Activated CD4-positive, alpha-beta T cell treated with anti-CD3 and anti-CD28 coated beads, Interleukin-2, amount 50 U/mL, for 16 hours (primary cell): Measurements from ENCODE around the gene MRAP.
"Not testable (repeated sequence)": the region's sequence is repeated elsewhere in the genome, so short reads cannot be mapped to it uniquely, and the experiment has no call there.

ENCODE experiments used
- DNase-seq: peaks from one replicate; pipeline ENCODE4 v3.0.0-alpha.2; 2020

MRAP gene

DNA sequence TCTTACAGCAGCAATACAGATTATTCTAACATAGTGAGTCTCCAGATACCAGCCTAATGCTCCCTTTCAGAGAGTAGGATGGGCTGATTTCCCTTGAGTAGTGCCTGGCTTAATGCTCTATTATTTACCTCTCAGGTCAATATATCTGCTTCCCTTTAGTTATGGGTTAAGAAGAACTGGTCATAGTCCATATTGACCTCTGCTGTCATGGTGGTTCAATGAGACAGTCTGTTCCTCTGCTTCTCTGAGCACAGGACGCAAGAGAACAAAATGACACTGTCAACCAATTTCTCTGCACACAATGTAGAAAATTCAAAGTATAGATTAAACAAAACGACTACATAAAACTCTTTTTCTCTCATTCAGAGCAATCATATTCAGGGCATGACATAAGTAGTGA, 2.9 kb downstream of the MRAP start:
- no peak for DNase-seq

DNA sequence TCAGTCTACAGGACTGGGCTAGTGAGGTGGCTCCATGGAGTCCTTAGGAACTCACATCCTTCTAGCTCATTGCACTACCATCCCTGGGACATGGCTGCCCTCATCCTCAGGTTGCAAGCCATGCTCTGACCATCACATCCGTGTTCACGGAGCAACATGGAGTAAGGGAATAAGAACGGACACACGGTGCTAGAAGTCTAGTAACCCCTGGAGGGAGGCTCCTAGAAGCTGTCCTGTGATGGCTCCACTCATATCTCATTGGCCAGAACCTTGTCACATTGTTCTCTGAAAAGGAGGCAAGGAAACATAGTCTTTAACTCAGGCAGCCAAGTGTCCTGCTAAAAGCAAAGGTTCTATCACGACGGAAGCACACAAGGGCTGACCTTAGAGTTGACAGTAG, 3.9 kb downstream of the MRAP start:
- no peak for DNase-seq

DNA sequence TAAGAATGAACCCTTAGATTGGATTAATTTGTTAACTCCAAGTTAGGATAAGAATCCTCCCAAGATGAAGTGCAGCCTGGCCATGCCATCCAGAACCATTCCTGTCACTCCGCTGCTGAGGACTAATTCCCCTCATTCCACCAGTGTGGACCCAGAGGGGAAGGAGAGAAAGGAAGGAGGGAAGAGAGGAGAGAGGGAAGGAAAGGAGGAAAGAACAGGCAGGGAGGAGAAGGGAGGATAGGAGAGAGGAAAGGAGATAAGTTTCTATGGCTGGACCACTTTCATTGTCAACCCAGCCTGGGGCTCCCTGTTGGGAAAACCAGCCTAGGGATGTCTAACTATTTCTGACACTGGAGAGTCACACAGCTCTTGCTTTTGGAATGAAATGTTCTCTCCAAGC, 4.7 kb downstream of the MRAP start:
- DNase-seq: no peak

DNA sequence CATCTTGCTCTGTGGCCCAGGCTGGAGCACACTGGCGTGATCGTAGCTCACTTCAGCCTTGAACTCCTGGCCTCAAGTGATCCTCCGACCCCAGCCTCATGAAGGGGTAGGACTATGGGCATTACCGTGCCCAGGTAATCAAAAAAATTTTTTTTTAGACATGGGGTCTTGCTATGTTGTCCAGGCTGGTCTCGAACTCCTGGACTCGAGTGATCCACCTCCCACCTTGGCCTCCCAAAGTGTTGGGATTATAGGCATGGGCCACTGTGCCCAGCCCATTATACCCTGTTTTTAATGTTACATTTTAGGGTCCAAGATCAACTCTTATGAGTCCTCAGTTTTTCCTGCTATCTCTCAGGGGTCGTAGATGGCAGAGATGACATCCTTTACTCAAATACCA, 6.3 kb downstream of the MRAP start:
- no peak for DNase-seq

DNA sequence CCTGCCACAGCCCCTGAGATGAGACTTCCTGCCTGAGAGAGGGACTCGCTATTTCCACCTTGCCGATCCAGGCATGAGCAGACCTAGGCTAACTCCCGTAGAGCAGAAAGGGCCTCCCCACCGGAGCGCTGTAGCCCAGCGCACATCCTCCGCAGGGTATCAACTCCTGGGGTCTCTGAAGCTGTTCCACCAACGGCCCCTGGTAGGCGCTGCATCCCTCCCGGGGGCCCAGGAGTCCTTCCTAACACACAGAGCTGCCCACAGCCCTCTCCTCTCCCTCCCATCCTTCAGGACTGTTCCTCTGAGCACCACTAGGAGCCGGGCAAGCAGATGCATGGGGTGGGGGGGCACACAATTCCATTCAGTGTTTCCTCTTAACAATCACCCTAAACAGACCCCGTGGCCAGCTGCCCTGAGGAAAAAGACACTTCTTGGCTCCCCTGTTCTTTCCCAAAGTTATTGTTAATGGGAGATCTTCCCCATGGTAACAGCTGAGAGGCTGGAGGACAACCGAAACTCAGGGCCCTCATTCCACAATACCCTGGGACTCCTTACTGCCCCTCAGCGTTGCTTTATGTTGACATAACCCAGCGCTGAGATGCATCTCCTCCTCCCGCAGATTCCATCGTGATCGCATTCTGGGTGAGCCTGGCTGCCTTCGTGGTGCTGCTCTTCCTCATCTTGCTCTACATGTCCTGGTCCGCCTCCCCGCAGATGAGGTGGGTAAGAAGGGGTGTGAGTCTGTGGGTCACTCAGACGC, 7.5 kb downstream of the MRAP start:
- no peak for DNase-seq

DNA sequence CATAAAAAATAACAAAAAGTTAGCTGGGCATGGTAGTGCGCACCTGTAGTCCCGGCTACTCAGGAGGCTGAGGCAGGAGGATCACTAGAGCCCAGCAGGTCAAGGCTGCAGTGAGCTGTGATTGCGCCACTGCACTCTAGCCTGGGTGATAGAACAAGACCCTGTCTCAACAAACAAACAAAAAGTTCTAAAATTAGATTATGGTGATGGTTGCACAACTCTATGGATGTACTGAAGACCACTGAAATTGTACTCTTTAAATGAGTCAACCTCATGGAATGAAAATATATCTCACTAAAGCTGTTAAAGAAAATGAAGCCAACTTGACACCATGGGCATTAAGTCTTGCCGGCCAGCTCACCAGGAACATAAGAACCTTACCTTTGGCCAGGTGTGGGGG, 9.1 kb downstream of the MRAP start:
- DNase-seq: no peak

DNA sequence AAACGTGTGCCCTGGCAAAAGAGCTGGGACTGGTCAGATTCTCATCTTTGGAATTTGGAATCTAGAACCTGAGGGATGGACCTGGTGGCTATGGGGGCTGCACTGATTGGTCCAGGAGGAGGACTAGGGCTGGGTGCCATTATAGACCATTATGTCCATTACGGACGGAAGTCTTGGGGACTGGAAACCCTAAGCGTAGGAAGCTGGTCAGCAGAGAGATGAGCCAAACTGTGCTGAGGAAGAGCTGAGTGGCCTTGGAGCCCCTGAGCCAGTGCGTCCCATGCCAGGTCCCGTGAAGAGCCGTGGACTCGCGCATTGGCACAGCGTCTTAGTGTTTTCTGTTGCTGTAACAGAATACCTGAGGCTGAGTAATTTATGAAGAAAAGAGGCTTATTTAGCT, 10.0 kb downstream of the MRAP start:
- DNase-seq: no peak

DNA sequence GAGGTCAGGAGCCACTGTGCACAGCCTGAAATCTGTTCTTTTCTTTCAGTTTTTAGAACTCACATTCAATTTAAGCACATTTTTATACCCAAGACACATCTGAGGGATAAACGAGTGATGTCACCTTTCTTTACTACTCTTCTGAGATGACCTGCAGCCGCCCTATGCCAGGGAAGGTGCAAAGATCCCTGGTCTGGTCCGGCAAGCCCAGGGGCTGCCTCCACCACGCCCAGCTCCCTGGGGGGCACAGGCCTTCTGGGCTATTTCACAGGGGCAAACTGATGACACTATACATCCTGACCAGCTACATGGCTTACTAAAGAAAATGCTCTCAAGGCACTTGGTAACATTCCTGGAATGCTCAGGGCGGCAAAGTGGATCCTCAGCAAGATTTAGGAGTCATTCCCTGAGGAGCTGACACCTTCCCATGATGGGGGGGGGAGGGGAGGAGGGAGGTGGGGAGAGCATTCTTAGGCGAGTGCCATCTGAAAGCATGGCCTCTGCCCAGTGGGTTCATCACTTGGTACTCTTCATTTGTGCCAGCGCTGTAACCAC, 11.3 kb downstream of the MRAP start:
- DNase-seq: no peak

DNA sequence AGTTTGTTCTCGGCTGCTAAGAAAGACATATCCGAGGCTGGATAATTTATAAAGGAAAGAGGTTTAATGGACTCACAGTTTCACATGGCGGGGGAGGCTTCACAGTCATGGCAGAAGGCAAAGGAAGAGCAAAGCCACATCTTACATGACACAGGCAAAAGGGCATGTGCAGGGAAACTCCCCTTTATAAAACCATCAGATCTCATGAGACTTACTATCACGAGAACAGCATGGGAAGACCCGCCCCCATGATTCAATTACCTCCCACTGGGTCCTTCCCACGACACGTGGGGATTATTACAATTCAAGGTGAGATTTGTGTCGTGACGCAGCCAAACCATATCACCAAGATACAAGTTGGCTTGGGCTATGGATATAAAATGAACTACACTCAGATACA, 12.3 kb downstream of the MRAP start:
- not testable (repeated sequence) for DNase-seq

DNA sequence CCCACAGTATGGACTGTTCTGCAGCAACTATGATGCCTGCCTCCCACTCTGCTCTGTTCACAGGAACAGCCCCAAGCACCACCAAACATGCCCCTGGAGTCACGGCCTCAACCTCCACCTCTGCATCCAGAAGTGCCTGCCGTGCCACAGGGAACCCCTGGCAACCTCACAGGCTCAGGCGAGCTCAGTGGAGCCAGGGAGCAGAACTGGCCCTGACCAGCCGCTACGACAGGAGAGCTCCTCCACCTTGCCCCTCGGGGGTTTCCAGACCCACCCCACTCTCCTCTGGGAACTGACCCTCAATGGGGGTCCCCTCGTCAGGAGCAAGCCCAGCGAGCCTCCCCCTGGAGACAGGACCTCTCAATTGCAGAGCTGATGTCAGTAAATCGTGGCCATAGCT, 13.0 kb downstream of the MRAP start:
- no peak for DNase-seq

DNA sequence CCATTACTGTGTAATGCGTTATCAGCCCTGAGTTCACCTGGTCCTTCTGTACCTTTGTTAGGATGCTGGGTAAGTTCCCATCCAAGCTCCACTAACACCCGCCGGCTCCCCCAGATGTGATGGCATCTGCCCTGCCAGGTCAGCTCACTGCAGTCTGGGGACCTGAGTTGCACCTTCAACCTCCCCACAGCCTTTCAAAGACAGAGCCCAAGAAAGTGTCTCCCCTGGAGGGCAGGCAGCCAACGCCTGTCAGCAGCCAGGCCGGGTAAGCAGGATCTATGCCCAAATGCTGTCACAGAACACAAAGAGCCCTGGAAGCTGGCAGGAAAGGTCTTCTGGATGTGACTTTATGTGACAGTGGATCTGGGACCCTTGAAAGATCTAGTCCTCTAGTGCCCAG, 13.7 kb downstream of the MRAP start:
- DNase-seq: no peak

DNA sequence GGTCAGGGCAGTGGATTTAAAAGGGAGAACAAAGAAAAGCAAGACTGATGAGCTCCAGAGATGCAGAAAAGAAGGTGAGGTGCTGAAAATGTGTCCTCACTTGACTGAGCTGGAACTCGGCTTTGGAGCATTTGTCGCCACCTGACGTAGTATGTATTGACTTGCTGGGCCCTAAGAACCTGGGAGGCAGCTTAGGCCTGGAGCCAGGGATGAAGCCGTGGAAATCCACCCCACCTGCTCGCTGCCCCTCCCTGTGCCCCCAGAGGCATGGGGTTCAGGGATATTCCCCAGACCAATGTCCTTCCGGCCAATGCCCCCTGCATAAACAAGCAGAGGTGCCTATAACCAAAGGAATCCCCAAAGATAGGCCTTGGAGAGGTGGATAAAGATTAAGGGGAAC, 14.3 kb downstream of the MRAP start:
- DNase-seq: no peak

DNA sequence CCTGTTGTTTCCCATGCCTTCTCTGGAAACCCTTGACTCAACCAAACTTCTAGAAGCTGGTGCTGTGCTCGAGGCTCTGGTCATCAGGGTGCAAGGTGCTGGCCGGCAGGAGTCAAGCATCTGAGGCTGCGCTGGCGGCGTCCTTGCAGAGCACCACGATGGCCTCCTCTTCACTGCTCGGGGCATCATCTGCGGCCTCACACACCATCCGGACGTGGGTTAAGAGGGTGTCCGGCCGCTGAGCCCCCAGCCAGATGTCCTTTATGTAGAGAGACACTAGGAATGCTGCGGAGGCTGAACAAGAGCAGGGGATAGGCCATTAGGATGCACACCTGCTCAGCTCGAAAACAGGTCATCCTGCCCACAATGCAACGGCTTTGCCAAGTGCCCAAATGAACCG, 16.2 kb downstream of the MRAP start:
- DNase-seq: no peak

DNA sequence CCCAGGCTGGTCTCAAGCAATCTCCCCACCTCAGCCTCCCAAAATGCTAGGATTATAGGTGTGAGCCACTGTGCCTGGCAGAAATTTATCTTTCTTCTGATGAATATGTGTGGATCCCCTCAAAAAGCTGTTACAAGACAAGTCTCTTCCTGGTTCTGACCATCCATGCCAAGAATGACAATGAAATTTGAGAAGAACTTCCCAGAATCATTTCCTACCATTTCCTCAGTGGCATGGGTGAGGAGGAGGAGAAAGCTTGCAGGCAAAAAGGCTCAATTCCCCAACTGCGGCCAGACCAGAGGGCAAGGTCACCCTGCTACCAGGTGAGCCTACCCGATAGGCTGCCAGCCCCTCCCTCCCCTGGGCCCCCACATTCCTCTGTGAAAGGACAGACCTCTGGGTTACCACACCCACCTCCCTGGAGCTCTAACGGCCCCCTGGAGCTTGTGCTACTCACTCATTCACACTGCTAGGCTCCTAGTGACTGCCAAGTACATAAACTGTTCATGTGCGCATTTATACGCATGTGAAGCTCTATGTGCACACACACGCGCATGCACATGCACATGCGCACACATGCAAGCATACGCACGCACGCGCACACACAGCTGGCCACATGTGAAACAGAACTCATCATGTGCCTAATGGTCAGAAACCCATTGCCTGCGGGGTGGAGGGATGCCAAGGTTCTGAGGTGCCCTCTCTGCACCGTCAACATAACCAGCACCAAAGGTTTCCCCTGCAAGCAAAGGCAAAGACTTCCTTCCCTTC, 17.0 kb downstream of the MRAP start:
- DNase-seq: no peak

DNA sequence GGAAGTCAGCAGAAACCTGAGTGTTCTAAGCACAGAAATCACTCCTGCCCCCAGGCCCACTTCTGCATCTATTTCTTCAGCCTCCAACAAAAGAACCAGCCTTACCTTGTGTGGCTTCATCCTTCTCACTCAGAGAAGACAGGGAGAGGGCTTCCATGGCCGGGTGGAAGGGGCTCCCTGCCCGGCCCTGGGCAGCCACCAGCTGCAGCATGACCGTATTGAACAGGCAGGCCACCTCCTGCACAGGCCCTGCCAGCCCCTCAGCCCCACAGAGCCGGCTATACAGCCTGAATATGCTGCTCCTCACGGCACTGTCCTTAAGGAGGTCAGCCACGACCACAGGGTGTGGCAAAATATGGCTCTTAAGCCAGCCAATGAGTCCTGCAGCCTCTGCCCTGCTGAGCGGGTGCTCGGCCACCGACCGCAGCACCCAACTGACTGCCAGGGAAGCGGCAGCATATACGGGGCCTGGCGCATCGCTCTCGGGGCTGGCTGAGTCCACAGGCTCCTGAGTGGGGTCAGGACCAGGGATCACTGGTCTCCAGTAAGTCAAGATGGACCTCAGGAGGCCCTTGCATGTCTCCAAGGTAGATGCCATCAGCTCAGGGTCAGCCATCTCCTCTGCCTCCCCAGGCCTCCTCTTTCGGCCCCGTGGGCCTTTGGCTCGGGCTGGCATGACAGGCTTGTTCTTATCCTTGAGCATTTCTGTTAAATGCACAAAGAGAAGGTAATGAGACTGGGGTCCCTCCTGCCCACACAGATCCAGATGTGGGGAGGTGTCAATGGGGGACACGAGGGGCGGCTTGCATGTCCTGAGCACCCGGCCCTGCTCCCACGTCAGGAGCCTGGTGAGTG, 17.9 kb downstream of the MRAP start:
- DNase-seq: no peak

DNA sequence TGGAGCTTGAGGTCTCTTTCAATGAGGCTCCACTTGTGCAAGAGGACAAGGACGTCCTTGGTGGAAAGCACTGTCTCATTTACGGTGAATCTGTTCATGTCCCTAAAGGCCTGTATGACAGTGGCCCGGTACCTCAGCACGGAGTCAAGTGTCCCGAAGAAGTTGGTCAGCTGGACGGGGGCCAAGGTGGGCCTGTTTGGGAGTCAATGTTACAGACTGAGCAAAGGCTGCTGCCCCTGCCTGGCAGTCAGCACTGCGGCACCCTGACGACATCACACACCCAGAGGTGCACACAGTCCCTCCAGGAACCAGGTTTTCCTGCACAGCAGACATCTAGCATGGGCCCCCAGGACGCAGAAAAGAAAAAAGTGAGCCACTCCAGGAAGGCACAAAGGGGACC, 19.1 kb downstream of the MRAP start:
- no peak for DNase-seq

DNA sequence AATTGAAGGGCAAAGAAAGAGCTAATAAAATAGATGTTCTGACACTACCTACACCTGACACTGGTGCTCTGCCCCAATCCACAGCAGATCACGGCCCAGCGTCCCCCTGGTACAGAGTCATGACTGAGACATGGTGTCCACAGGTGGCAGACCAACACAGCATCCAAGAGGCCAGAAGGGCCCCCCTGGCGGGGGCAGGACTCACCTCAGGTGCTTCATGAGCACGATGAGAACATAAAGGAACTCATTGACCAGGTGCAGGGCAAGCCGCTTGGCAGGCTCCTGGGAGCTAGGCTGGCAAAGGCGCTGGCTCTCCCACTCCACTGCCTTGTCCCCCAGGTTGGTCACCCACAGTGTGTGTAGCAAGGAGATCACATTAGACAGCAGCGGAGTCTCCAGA, 20.4 kb downstream of the MRAP start:
- DNase-seq: no peak

DNA sequence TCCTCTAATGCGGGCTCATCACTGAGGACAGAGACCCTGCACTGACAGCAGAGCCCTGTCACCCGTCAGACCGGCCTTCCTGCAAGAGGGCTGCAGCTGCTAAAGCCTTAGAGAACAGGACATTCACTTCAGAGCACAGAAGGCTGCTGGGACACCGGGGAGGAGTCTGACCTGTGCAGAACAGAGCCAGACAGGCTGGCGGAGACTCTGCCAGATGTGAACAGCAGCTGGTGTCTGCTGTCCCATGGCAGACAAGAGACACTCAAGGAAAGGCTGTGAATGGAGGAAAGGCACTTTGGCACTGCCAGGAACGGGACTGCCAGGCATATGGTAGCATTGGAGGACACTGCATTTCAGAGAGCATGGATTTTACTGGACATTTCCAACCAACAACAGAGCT, 21.4 kb downstream of the MRAP start:
- no peak for DNase-seq

DNA sequence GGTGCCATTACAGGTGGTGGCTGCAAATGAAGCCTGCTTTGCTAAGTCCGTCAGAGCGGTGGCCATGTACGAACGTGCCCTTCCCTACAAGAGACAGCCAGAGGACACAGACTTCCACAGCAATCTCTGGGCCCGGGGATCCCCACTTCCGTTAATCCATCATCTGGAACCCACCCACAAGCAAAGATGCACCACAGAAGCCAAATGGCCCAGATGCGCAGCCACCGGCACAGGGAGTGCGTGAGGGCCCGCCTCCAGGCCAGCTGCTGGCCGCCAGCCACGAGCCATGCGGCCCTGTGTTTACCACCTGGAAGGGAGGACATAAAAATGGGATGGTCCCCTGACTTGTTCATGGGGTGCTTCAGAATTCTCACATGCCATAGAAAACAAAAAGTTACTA, 22.1 kb downstream of the MRAP start:
- DNase-seq: no peak

DNA sequence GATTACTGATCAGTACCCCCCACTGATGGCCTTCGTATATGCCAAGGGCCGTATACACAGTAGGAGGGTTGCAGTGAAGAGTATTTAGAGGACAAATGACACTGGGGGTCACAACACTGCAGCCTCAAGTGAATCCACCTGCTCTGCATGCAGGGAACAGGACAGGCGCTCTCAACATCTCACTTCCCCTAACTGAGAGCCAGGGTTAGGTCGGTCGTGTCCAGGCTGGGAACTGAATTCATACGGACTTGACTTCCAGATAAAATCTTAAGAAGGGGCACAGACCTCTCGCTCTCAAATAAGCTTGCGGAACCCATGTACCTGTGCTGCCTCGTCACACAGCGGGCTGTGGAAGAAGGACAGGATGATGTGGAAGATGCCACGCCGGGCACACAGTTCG, 22.8 kb downstream of the MRAP start:
- DNase-seq: no peak

DNA sequence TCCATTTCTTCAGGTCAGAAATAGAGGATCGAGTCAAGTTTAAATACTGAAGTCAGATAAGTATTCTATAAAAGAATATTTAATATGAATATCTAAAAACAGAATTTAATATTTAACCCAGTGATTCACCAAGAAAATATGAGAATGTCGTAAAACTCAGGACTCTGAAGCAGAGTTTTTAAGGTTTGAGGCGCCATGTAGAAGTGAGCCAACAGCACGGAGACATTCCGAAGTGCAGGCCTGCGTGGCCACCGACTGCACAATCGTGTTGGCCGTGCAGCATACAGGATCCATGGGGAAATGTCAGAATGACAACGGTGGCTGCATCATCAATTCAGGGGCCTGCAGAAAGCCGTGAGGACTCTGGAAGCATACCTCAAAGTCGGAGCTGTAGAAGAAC, 23.4 kb downstream of the MRAP start:
- DNase-seq: no peak

DNA sequence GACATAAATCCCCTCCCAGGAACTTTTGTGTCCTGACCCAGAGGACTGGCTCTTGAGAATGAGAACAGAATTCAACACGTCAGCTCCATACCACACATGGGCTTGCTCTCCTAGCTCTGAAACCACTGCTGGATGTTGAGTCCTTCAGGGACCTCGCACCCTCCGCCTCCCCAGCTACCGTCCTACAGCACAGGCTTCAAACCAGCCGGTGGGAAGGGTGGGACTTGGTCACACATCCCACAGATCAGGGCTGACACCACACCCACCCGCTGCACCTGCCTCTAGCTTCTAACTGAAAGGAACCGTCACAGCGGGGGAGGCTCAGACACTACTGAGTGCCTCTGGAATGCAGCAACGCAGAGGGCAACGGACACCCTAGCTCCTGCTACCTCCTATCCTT, 24.0 kb downstream of the MRAP start:
- DNase-seq: no peak

DNA sequence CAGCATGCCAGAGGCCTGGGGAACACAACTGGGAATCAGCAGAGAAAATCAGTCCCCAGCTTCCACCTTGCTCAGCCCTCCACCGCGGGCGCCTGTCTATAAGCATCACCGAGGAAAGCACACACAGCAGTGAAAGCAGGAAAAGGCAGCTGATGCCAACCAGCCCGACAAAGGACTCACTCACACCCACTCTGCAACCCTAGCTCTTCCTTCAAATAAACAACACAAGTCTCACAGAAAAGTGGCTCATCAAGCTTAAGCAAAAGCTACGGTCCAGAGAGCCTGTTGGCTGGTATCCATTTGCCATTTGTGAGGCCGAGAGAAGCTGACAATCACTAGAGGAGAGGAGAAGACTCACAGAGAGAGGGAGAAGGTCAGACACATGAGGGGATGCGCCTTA, 27.1 kb downstream of the MRAP start:
- DNase-seq: no peak

DNA sequence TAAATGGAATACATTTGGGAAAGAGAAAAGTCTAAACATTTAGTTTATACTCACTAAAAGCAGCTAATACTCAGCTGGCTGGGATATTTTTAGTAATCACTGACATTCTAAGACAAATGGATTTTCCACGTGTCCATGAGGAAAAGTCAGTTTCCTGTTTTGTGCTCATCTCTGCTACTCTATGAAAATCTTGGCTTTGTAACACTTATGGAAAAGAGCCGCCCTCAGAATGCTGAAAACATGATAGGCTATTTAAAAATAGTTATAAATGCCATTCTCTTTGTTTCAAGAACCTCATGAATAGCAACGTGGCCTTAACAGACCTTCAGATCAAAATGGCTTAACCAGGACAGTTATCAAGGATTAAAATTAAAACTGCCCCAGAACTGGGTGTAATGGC, 29.9 kb downstream of the MRAP start:
- no peak for DNase-seq
